ENCODE results near the gene ZNF277.

DNA sequence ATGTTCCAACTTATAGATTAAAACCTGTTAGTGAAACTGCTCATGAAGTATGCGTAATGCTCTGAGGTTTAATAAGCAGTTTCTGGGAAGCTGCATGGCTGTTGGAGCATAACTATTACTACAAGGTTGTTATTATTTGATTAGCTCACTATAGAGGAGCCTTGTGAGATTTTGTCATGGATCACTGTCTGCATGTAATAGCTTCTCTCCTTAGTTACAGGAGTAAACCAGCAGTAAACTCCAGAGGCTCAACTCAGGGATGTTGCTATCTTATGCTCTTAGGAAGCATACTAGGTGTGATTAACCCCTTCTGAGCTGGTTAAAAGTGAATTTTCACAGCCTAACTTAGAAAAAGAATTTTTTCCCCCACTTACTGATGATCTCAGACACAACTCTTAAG lies 180.1 kb downstream of the ZNF277 start:
- no peak for TF ChIP-seq EZH2phosphoT487 (conservative IDR thresholded peaks at IDR 0.05; ENCODE audit: low read length)
- TF ChIP-seq, protein P1, sequence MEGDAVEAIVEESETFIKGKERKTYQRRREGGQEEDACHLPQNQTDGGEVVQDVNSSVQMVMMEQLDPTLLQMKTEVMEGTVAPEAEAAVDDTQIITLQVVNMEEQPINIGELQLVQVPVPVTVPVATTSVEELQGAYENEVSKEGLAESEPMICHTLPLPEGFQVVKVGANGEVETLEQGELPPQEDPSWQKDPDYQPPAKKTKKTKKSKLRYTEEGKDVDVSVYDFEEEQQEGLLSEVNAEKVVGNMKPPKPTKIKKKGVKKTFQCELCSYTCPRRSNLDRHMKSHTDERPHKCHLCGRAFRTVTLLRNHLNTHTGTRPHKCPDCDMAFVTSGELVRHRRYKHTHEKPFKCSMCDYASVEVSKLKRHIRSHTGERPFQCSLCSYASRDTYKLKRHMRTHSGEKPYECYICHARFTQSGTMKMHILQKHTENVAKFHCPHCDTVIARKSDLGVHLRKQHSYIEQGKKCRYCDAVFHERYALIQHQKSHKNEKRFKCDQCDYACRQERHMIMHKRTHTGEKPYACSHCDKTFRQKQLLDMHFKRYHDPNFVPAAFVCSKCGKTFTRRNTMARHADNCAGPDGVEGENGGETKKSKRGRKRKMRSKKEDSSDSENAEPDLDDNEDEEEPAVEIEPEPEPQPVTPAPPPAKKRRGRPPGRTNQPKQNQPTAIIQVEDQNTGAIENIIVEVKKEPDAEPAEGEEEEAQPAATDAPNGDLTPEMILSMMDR (IDR thresholded peaks at IDR 0.05; ENCODE audit: insufficient read depth, low read length, poor library complexity, severe bottlenecking), result no peak
